Skeletal muscle cell (primary cell): ENCODE data around the gene DMAP1.

Experiments used
- DNase-seq: peaks from one replicate; pipeline ENCODE4 v3.0.0-alpha.2; 2010; ENCODE audit warnings: low read depth
- H3K4me3 ChIP-seq: 2 replicates; pipeline ENCODE4 v1.5.1; 2011; ENCODE audit warnings: low read depth, mild to moderate bottlenecking, control low read depth, low read length, moderate library complexity

Gene DMAP1

DNA sequence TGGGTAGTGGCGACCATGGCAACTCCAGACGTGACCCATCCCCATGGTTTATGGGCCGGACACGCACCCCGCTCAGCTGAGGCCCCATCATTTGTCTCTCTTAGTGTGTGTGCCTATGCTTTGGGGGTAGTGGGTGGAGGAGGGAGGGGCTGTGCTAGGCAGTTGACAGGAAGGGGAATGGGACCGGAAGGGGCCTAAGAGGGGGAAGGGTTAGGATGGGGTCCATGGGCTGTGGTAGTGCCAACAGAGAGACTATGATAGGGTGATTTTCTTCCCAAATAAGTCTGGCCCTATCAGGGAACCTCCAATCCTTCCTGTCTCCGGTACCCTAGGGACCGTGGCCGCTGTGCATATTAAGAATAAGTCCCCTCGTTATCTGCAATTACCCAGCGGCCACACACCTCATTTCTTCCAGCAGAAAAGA is 9.9 kb downstream of the DMAP1 start:
- H3K4me3 ChIP-seq: no peak overlapping the region
- no peak for DNase-seq

- DNase-seq: no peak
- H3K4me3 ChIP-seq: no peak overlapping the region
Measured at GRCh38 chr1:44225761-44226160, 12.5 kb downstream of the DMAP1 start.

DNA sequence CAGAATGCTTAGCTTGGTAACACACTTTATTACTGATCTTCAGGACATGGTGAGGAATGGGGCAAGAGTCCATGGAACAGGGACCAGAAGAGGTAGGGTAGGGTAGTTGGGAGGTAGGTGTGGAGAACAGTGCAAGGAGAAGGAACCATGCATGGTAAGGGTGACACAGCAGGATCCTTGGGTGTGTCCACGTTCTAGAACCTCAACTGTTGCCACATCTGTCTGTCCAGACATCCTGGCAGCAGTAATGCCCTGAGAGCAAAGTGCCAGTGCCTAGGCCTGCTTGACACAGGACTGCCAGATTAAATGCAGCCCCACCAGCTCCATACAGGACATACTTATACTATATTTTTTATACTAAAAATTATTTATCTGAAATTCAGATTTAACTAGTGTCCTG is 13.9 kb downstream of the DMAP1 start:
- no peak overlapping the region for H3K4me3 ChIP-seq
- DNase-seq: no peak

DNA sequence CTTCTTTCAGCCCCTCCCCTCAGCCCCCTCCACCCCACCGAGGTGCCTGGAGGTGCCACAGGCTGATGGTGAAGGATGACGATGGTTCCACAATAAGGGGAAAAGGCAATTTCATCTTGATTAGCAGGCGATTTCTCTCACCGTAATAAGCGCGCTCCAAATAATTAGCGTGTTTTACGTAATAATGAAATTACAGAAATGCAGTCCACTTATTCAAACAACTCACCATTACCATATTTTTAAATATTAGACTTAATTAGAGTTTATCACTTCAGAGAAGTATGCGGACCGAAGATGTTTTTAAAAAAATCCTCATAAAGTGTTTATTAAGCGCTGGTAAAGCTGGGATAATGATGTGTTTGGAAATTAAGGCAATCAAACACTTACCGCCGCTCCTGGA is 14.9 kb downstream of the DMAP1 start:
- H3K4me3 ChIP-seq: no peak overlapping the region
- no peak for DNase-seq

DNA sequence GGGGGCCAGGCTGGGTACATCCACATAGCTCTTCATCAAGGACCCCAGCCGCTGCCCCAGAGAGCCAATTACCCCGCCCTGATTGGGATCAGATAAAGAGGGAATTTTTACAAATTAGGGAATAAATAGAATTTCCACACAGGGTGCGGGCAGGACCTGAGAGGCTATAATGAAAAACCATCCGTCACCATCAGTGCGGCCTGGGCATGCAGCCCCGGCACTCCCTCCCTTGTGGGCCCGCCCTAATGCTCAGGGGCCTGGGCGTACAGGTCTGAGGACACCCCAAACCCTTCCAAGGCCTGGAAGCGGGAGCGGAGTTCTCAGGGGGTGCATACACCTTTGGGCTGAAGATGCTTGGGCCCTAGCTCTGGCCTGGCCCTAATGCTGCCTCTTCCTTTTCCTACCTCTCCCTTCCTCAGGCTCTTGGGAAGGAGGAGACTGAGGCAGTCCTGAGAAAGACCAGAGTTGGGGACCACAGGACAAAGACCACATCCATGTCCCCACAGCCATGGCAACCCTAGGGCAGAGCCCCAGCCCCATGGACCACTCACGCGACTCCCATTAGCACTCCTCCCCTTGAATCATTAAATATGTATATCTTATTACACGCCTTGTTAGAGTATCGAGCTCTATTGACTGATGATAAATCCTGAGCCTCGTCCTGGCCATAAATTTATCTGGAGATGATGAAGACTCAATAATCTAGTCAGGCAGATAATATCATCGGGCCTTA is 16.3 kb downstream of the DMAP1 start:
- no peak overlapping the region for H3K4me3 ChIP-seq
- DNase-seq: no peak

DNA sequence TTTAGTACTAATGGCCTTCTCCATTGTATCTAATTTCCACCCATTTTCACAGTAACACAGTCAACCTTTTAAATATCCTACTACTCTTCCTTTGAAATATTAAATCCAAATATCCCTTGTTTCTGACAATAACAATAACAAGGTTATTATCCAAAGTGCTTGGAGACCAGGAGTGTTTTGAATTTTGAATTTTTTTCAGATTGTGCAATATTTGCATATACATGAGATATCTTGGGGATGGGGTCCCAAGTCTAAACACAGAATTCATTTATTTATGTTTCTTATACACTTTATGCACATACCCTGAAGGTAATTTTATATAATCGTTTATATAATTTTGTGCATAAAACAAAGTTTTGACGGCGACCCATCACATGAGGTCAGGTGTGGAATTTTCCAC is 17.5 kb downstream of the DMAP1 start:
- no peak for DNase-seq
- no peak overlapping the region for H3K4me3 ChIP-seq

DNA sequence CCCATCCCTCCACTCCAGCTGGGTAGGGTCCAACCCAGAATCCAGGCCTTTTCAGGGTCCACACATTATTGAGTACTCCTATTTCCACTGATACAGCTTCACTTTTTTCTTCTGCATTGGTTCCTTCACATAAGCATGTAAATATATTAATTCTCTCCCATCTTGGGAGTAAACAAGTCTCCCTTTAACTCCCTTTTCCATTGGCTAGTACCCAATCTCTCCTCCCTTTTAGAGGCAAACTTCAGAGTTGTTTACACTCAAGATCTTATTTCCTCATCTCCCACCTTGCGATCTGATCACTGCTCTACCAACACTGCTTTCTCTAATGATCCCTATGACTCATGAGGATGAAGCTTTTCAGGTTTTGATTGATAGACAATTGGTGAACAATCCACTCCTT is 20.3 kb downstream of the DMAP1 start:
- H3K4me3 ChIP-seq: no peak overlapping the region
- no peak for DNase-seq

- H3K4me3 ChIP-seq: no peak overlapping the region
- DNase-seq: no peak
Measured at GRCh38 chr1:44235808-44236207, 22.5 kb downstream of the DMAP1 start.

DNA sequence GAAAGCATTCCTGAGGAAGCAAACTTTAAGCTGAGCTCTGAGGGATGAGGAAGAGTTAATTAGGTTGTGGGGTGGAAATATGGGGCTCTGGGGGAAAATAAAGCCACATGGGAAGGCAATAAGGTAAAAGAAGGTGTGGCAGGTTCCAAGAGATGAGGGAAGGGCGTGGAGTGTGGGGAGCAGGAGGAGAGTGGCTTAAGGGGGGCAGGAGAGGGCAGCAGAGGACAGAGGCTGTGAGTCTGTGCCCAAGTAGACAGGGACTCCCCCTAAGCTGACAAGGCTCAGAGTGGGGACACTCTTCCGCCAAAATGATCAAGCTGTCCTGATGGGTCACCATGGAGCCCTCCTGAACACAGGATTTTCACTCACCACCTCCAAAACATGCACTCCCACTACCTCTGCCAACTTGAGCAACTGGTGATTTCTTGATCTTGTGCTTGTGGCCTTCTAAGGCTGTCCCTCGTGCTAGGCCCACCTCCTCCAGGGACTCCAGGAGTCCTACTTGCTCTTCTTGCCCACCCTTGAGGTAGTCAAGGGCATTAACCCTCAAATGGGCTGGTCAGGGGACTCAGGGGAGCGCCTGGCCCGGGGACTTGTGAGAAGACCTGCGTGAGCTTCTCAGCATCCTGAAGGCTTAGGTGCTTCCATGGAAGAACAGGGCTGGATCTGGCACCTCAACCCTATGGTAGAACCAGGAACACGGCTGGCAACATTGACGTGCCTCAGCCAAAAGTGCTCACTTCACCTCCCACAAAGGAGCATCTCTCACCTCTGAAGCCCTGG is 23.4 kb downstream of the DMAP1 start:
- DNase-seq: no peak
- H3K4me3 ChIP-seq: no peak overlapping the region

DNA sequence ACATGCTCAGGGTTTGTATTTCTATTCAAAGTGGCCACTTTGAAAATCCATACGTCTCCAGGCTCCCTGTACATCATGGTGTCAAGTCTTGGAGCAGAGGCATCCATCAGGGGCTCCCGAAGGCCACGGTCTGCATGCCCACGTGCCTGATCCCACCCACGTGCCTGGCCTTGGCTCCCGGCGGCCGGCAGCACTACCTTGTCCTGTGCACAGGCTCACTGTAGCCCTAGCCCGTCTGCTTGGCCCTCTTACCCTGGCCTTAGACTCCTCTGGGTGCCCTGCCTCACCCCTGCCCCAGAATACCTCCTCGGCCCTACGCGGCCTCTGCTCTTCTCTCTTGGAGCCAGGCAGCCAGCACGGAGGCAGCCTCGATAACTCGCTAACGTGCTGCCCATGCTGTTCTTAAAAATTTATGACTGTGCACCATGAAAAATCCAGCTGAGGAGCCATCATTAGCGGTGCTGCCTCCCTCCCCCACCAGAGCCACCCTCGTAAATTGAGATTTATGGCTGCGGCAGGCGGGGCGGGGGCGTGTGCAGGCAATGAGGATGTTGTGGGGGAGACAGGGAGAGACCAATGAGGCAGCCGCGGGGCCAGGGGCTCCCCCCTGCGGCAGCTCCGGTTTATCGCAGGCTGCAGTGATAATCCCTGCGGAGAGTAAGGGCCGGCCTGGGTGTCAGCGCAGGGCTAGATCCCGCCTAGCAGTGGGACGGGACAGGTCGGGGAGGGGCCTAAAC is 24.6 kb downstream of the DMAP1 start:
- H3K4me3 ChIP-seq: no peak overlapping the region
- peak; percentile 36 for DNase-seq

DNA sequence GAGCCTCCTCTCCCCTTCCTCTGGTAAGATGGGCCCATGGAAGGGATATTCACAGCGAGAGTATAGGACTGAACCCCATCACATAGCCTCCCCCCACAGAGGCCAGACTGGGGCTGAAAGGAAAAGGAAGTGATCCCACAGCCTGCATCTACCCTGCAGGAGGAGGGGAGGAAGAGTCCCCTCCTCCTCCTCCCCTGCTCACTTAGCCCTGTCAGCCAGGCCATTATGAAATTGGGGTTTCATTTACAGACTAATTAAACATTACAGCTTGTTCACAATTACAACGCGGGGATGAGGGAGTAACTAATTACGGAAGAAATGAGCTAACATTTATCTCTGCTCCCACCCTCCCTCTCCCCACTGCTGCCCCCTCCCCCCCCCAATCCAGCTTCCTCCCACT is 25.4 kb downstream of the DMAP1 start:
- no peak overlapping the region for H3K4me3 ChIP-seq
- no peak for DNase-seq

GRCh38 chr1:44239331-44239960 is 26.2 kb downstream of the DMAP1 start:
- no peak overlapping the region for H3K4me3 ChIP-seq
- DNase-seq: no peak

- no peak overlapping the region for H3K4me3 ChIP-seq
- no peak for DNase-seq
Measured at GRCh38 chr1:44239961-44240371, 26.7 kb downstream of the DMAP1 start.

DNA sequence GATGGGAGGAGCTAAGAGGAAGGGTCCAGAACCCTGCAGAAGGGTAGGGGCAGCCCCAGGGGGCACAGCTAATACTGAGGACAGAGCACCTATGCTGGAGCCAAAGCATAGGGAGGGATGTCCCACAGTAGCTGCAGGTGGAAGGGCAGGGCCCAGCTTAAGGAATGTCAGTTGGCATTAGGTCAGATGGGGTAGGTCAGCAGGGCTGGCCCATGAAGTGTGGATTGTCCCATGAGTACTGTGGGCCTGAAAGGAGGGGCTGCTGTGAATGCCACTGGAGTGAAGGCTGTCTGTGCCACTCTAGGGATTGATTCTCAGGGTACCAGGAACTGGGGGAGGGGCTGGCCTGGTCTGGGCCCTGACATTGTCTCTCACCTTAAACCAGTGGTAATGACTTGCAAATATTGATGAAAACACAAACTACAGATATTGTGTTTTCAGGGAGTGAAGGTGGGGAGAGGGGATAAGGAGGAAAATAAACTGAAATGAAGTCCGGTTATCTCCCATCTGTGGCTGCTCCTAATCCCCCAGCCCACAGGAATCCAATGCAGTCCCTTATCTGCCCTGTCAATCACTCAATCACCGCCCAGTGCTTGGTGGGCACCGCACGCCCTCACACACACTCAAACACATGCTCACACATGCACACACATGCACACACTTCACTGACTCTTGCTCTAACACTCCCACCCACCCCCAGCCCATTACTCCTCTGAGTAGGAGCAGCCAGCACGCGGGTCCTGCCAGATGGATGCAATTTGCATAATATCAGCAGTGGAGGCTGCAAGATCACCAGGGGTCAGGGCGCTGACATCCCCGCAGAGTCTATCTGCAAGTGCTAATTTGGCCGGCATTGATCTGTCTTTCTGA is 27.8 kb downstream of the DMAP1 start:
- DNase-seq: no peak
- no peak overlapping the region for H3K4me3 ChIP-seq

- H3K4me3 ChIP-seq: no peak overlapping the region
- DNase-seq: no peak
Measured at GRCh38 chr1:44242746-44243145, 29.5 kb downstream of the DMAP1 start.

DNA sequence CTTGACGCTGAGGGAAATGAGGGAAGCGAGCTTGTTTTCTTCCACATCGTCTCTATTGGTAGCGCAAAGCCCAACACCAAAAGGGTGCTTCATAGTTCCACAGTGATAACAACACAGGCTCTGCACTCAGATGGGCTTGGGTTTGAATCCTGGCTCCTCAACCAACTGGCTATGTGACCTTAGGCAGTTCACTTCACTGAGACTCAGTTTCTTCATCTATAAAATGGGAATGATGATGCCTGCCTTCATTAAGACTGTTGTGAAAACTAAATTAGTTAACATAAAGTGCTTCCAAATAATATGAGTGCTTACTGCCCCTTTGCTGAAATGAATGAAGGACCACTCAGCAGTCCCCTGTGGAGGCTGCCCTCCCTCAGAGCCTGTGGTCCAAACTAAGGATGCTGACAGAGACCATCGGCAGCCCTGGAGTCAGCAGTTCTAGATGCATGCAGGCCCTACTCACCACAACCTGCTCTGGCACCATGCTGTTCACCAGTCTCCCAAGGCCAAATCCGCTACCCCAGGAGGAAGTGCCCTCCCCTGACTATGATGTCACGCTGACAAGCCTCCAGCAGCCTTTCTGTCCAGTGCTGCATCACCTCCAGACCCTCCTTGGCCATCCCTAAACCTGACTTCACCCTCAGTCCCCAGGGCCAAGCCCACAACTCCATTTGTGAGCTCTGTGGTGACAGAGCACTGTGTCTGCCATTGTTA is 30.7 kb downstream of the DMAP1 start:
- DNase-seq: no peak
- H3K4me3 ChIP-seq: no peak overlapping the region

- DNase-seq: no peak
- H3K4me3 ChIP-seq: no peak overlapping the region
Measured at GRCh38 chr1:44244986-44245385, 31.7 kb downstream of the DMAP1 start.

GRCh38 chr1:44246806-44247205 is 33.5 kb downstream of the DMAP1 start:
- DNase-seq: no peak
- H3K4me3 ChIP-seq: no peak overlapping the region
